IPS DF 6.9 (cell line): ENCODE measurements around the gene EFCAB6.

Experiments
- DNase-seq: peaks from one replicate; pipeline ENCODE4 v3.0.0-alpha.2; 2013; ENCODE audit warnings: low read depth, low spot score
- H3K27ac ChIP-seq: one replicate; pipeline ENCODE4 v1.5.1; 2013; ENCODE audit warnings: low read length, control low read depth
- H3K27me3 ChIP-seq: 2 replicates; pipeline ENCODE4 v1.6.1; 2013; ENCODE audit warnings: mild to moderate bottlenecking, low read length; ENCODE audit not compliant: control insufficient read depth, insufficient read depth
- H3K36me3 ChIP-seq: 2 replicates; pipeline ENCODE4 v1.6.1; 2013; ENCODE audit warnings: low read length; ENCODE audit not compliant: control insufficient read depth, insufficient read depth
- H3K4me1 ChIP-seq: 2 replicates; pipeline ENCODE4 v1.6.1; 2013; ENCODE audit warnings: low read length; ENCODE audit not compliant: control insufficient read depth, insufficient read depth
- H3K4me3 ChIP-seq: 2 replicates; pipeline ENCODE4 v1.5.1; 2013; ENCODE audit warnings: mild to moderate bottlenecking, low read length
- H3K9me3 ChIP-seq: 2 replicates; pipeline ENCODE4 v1.6.1; 2013; ENCODE audit warnings: low read length, inconsistent platforms; ENCODE audit not compliant: control insufficient read depth, insufficient read depth
- WGBS: extraction: QIAGEN DNeasy Blood & Tissue Kit; methylation state at CpG from one replicate; pipeline ENCODE4 v1.1.7; 2013; ENCODE audit warnings: mixed read lengths, missing lambda C conversion rate; ENCODE audit not compliant: insufficient read length, insufficient coverage; 5-methylcytosine and 5-hydroxymethylcytosine counted together

EFCAB6 gene

DNA sequence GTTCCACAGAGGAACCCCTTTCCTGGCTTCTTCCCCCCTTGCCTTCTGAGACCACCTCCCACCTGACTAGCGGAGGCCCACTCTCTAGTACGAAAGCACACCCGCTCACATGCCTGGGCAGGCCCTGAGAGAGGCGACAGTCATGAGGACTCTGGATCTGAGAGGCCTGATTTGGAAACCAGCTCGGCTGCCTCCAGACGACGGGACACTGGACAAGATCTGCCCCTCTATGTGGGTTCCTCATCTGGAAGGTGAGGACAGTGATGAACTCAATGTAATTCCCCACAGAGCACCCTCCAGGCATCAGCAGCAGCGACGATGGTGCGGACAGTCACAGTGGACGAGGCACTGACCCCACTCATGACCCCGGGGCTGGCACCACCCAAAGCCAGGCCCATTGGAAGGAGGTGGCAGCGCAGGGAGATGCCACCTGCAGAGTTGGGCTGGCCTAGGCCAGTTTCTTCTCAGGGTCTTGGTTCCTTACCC is 42.7 kb upstream of the EFCAB6 start:
- no peaks in the 10 kb centered on the region for H3K27me3 ChIP-seq
- peaks cover 5% of the 10 kb centered on the region for H3K4me1 ChIP-seq
- DNase-seq, result no peak
- no peaks in the 10 kb centered on the region for H3K9me3 ChIP-seq
- no CpG with 5 or more reads among the region's 13 CpGs for WGBS
- no peak overlapping the region for H3K27ac ChIP-seq
- H3K36me3 ChIP-seq, result no peaks in the 10 kb centered on the region; the same call in 1 of the 2 replicates
- H3K4me3 ChIP-seq, result no peak overlapping the region

DNA sequence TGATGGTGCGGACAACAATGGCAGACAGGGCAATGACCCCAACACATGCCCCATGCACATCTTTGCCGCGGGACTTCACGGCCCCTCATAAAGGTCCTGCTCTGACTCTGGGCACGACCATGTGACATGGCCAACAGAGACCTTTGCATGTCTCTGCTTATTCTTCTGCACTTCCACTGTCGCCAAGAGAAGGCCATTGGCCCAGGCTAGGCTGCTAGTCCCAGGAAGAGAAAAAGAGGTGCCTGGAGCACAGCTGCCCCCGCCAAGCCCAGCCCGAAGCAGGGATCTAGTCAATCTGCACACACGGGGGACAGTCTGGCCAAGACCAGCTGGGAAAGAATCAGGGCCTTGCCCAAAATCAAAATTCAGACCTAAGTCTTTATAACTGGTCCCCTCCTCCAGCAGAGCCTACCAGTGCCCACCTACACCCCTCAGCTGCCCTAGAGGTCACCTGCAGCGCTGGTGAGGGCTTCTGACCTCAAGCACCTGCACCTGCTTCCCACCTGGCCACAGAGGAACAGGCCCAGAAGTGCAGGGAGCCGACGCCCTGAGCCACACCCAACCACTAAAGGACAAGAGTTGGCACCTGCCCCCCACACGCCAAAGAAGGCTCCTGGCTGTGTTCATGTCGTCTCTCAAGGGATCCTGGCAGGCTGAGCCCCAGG is 42.1 kb upstream of the EFCAB6 start:
- no peaks in the 10 kb centered on the region for H3K9me3 ChIP-seq
- DNase-seq, result no peak
- no peaks in the 10 kb centered on the region for H3K27me3 ChIP-seq
- H3K4me3 ChIP-seq, result no peak overlapping the region
- WGBS, result no CpG with 5 or more reads among the region's 14 CpGs
- H3K27ac ChIP-seq, result no peak overlapping the region
- peaks cover 4% of the 10 kb centered on the region for H3K4me1 ChIP-seq
- no peaks in the 10 kb centered on the region; the same call in 1 of the 2 replicates for H3K36me3 ChIP-seq

DNA sequence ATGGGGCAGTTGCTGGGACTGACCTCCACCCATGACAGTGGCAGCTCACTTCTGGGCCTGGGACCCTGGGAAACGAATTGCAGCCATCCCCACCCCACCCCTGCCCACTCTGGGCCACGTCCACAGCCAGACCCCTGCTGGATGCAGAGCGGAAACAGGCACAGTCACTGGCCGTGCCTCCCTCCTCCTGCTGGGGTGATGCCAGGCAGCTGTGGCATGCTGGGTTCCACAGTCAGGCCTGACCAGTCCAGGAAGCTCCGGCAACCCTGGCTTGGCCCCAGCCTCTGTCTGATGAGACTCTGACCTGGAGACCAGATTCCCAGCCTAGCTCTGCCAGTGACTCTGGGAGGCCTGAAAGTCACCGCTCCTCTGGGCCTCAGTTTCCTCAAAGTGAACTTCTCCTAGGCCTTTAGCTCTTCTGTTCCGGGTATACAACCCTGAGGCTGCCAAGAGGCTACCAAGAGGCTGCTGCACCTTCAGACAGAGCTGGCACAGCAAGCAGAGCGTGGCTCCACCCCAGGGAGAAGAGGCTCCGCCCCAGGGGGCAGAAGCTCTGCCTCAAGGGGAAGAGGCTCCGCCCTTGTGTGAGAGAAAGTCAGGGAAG is 41.3 kb upstream of the EFCAB6 start:
- no peaks in the 10 kb centered on the region; the same call in 1 of the 2 replicates for H3K36me3 ChIP-seq
- no peak overlapping the region for H3K27ac ChIP-seq
- H3K27me3 ChIP-seq, result no peaks in the 10 kb centered on the region
- no peaks in the 10 kb centered on the region for H3K9me3 ChIP-seq
- no peak for DNase-seq
- H3K4me1 ChIP-seq, result peaks cover 1% of the 10 kb centered on the region; the same call in 1 of the 2 replicates
- WGBS, result no CpG with 5 or more reads among the region's 10 CpGs
- H3K4me3 ChIP-seq, result no peak overlapping the region

DNA sequence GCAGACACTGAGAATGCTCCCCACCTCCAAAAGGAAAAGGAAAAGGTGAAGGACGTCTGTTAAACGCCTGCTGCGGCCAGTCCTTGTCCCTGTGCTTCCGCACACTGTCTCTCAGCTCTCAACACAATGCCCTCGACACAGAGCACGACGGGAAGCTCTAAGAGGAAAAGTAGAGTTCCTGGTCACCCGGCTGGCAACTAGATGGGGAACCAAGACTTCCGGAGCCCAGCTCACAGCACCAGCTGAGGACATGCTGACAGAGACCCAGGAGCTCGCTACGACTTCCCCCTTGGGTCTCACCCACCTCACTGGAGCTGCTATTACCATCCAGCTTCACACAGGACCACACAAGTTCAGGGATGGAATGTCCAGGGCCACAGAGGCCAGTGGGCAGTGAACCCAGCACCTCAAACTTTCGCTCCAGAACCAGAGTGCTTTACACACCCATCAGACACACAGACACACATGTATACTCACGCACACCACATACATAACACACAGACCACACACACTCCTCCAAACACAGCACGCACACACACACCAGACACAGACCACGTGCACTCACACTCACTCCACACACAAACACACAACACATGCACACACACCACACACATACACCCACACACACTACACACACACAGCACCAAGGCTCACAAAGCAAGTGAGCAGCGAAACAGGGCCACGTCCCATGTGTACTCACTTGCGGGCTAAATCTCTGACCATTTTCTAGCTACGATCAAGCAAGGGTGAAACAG is 40.6 kb upstream of the EFCAB6 start:
- H3K27ac ChIP-seq, result no peak overlapping the region
- no peaks in the 10 kb centered on the region; the same call in 1 of the 2 replicates for H3K36me3 ChIP-seq
- no peak for DNase-seq
- no peaks in the 10 kb centered on the region for H3K9me3 ChIP-seq
- WGBS, result 100% methylated on average over 2 of the region's 19 CpGs
- no peak overlapping the region for H3K4me3 ChIP-seq
- peaks cover 1% of the 10 kb centered on the region; the same call in 1 of the 2 replicates for H3K4me1 ChIP-seq
- H3K27me3 ChIP-seq, result no peaks in the 10 kb centered on the region

DNA sequence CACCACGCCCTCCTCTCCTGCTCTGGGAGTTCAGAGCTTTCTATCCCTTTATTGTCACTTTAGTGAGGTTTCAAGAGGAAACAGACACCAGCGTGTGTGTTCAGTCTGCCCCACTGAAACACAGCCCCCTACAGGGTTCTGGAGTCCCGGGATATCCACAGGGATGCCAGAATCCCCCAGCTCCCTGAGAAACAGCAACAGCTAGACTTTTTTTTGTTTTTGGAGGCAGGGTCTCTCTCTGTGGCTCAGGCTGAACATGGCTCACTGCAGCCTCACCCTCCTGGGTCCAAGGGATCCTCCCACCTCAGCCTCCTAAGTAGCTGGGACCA is 39.8 kb upstream of the EFCAB6 start:
- Histone ChIP-seq H3K4me1 (peaks cover 1% of the 10 kb centered on the region; the same call in 1 of the 2 replicates), H3K27me3 (no peaks in the 10 kb centered on the region), H3K36me3 (no peaks in the 10 kb centered on the region; the same call in 1 of the 2 replicates), H3K27ac (no peak overlapping the region), H3K4me3 (no peak overlapping the region), H3K9me3 (no peaks in the 10 kb centered on the region)
- WGBS, result no CpG with 5 or more reads among the region's 3 CpGs
- no peak for DNase-seq

DNA sequence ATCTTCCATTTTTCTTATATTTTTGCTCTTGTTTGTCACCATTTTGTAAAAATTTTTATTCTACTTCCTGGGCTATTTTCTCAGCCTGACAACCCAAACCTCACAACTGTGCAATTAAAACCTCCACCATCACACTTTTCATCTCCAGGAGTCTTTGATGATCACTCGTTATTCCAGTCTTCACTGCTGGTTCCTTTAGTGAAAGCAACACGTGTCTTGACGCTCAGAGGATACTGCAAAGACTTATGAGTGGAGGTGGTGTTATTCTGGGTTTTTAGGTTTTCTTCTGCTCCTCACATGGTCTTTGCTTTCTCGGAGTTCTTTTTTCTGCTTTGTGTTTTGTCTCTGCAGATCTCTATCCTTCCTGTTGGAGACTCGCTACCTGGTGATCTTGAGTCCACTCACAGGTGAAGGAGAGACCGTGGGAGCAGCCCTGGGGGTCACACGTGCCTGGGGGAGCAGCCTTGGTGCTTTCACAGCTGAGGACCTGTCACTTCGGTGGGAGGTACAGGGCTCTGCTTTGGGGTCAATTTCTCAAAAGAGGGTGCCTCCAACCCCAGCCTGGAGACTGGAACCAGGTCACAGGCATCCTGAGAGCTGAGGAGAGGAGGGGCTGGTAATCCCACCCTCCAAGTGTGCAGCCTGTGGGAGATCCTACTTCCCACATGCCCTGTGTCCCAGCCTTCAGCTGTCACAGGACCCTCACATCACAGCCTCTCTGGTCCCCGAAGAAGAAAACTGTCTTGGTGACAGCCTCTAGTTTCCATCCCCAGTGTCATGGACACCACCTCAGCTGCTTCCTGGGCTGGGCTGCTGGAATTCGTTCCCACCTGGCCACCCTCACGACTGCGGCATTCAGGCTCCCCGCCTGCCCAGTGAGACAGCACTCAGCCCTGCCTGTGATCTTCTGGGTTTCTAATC is 39.2 kb upstream of the EFCAB6 start:
- Histone ChIP-seq H3K36me3 (no peaks in the 10 kb centered on the region; the same call in 1 of the 2 replicates), H3K9me3 (no peaks in the 10 kb centered on the region), H3K27ac (no peak overlapping the region), H3K4me1 (peaks cover 1% of the 10 kb centered on the region; the same call in 1 of the 2 replicates), H3K4me3 (no peak overlapping the region), H3K27me3 (no peaks in the 10 kb centered on the region)
- no CpG with 5 or more reads among the region's 13 CpGs for WGBS
- DNase-seq, result no peak

DNA sequence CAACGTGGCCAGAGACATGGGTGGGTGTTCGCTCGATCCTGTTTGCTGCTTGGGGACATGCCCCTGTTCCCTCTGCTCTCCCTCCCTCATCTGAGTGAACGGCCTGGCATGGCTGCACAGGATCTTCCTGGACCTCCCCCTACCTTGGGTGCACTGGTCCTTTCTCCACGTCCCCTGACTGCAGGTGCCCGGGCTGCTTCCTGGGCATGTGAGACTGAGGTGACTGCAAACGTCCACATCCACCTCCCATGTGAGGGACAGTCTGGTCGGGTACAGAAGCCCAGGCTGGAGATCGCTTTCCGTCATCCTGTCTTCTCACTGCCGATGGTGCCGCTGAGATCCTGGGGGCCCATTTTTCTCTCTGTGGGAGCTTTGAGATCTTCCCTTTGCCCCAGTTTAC is 38.4 kb upstream of the EFCAB6 start:
- Histone ChIP-seq H3K27me3 (no peaks in the 10 kb centered on the region), H3K4me3 (no peak overlapping the region), H3K36me3 (no peaks in the 10 kb centered on the region; the same call in 1 of the 2 replicates), H3K27ac (no peak overlapping the region), H3K4me1 (peaks cover 3% of the 10 kb centered on the region), H3K9me3 (no peaks in the 10 kb centered on the region)
- no peak for DNase-seq
- no CpG with 5 or more reads among the region's 12 CpGs for WGBS

DNA sequence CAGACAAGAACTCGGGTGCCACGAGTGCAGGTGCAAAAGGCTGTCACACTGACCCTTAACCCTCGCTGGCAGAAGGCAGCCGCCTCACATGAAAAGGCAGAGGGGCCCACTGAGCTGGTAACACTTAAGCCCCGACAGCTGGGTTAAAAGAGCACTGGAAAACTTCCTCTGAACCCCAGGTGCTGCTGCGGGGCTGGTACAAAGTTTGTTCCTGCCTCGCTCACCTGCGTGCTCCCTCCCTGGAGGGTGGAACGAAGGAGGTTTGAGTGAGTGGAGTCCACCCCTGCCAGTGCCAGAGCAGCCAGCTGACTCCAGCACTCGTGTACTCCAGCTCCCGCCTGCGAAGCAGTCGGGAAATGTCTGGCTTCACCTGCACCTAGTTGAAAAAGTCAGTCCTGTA is 37.6 kb upstream of the EFCAB6 start:
- Histone ChIP-seq H3K4me3 (no peak overlapping the region), H3K27ac (no peak overlapping the region), H3K4me1 (peaks cover 3% of the 10 kb centered on the region), H3K9me3 (no peaks in the 10 kb centered on the region), H3K36me3 (no peaks in the 10 kb centered on the region; the same call in 1 of the 2 replicates), H3K27me3 (no peaks in the 10 kb centered on the region)
- no peak for DNase-seq
- no CpG with 5 or more reads among the region's 13 CpGs for WGBS

DNA sequence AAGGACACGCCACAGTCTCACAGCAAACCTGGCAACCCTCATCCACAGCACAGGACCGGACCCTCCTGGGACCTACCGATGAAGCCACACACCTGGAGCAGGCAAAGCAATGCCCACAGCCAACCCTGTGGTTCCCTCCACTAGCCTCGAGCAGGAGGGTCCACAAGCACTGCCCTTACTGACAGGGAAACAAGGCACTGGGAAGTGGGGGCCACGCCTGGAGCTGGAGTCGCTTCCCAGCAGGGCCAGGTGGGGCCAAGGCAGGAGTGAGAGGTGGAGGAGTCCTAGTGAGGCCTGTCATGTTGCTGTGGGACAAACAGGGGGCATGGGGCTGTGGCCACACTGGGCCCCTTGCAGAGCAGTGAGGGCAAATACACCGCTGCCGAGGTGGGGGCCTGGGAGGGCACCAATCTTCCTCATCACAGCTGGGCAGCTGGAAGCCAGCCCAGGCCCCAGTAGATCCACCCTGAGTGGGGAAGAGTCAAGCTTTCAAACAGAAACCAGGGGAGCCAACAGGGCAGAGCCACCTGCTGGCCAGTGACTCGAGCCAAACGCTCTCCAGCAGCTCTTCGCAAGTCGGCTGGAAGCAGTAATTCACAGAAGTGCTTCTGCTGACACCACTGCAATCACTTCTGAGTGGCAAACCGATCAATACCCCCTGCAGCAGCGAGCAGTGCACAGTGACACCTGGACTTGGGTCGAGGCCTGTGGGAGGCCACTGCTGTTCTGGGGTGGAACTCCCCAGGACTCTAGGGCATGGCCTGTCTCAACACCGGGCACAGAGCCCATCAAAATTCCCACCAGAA is 36.5 kb upstream of the EFCAB6 start:
- Histone ChIP-seq H3K9me3 (no peaks in the 10 kb centered on the region), H3K36me3 (no peaks in the 10 kb centered on the region), H3K4me3 (no peak overlapping the region), H3K27me3 (no peaks in the 10 kb centered on the region), H3K27ac (no peak overlapping the region), H3K4me1 (peaks cover 2% of the 10 kb centered on the region; the same call in 1 of the 2 replicates)
- no CpG with 5 or more reads among the region's 16 CpGs for WGBS
- DNase-seq, result no peak
